Loucy (cell line): ENCODE results near the gene FMO4.

Experiments used
- H2AFZ ChIP-seq: fragments of 200-600 bp; sonication (generic); 2 replicates; pipeline ENCODE4 v1.6.0; 2016; ENCODE audit warnings: antibody characterized with exemption, mild to moderate bottlenecking, low read length, moderate library complexity
- H3F3A ChIP-seq: fragments of 200-600 bp; 2 replicates; pipeline ENCODE4 v1.6.0; 2016; ENCODE audit warnings: antibody characterized with exemption, low read depth, mild to moderate bottlenecking
- H3K27me3 ChIP-seq: fragments of 200-600 bp; sonication (generic); 2 replicates; pipeline ENCODE4 v1.6.1; 2014; ENCODE audit warnings: low read length, mild to moderate bottlenecking; ENCODE audit not compliant: insufficient read depth, poor library complexity, severe bottlenecking
- H3K36me3 ChIP-seq: fragments of 200-600 bp; sonication (generic); 2 replicates; pipeline ENCODE4 v1.6.1; 2016; ENCODE audit warnings: low read length; ENCODE audit not compliant: insufficient read depth
- H3K4me1 ChIP-seq: fragments of 200-600 bp; sonication (generic); 2 replicates; pipeline ENCODE4 v1.5.1; 2014; ENCODE audit warnings: low read length, mild to moderate bottlenecking; ENCODE audit not compliant: insufficient read depth, poor library complexity, severe bottlenecking
- H3K4me2 ChIP-seq: fragments of 200-600 bp; sonication (generic); 2 replicates; pipeline ENCODE4 v1.6.0; 2014; ENCODE audit warnings: antibody characterized with exemption, low read length, low read depth, mild to moderate bottlenecking; ENCODE audit not compliant: poor library complexity, severe bottlenecking
- H3K4me3 ChIP-seq: fragments of 200-600 bp; sonication (generic); 2 replicates; pipeline ENCODE4 v1.5.1; 2014; ENCODE audit warnings: low read length, mild to moderate bottlenecking, mixed read lengths; ENCODE audit not compliant: poor library complexity, severe bottlenecking
- H3K79me2 ChIP-seq: fragments of 200-600 bp; sonication (generic); 2 replicates; pipeline ENCODE4 v1.6.1; 2014; ENCODE audit warnings: low read length; ENCODE audit not compliant: insufficient read depth
- H3K9ac ChIP-seq: fragments of 200-600 bp; sonication (generic); 2 replicates; pipeline ENCODE4 v1.6.0; 2014; ENCODE audit warnings: mild to moderate bottlenecking, low read depth, low read length, moderate library complexity; ENCODE audit not compliant: poor library complexity, severe bottlenecking
- H3K9me2 ChIP-seq: fragments of 200-600 bp; sonication (generic); replicated peaks from 2 replicates; pipeline ENCODE4 v1.6.1; 2016; ENCODE audit warnings: low read depth, low read length, mixed read lengths
- H3K9me3 ChIP-seq: fragments of 200-600 bp; sonication (generic); 2 replicates; pipeline ENCODE4 v1.6.1; 2014; ENCODE audit warnings: mild to moderate bottlenecking, antibody characterized with exemption, low read length, low read depth; ENCODE audit not compliant: insufficient read depth
- H4K20me1 ChIP-seq: fragments of 200-600 bp; sonication (generic); 2 replicates; pipeline ENCODE4 v1.6.0; 2014; ENCODE audit warnings: antibody characterized with exemption, low read length, mild to moderate bottlenecking; ENCODE audit not compliant: insufficient read depth, poor library complexity, severe bottlenecking
- CTCF ChIP-seq: fragments of 200-600 bp; sonication (generic); conservative IDR thresholded peaks from 2 replicates; pipeline ENCODE4 v1.5.1; 2014; ENCODE audit warnings: mild to moderate bottlenecking, antibody characterized with exemption, low read length
- EZH2phosphoT487 ChIP-seq: fragments of 200-600 bp; IDR thresholded peaks from 2 replicates; pipeline ENCODE4 v1.6.1; 2018; ENCODE audit warnings: antibody characterized with exemption, mild to moderate bottlenecking, moderate library complexity, borderline replicate concordance

The FMO4 gene

GRCh38 chr1:171299342-171299741 is 14.6 kb upstream of the FMO4 start:
- Histone ChIP-seq H4K20me1 (no peaks in the 10 kb centered on the region), H3F3A (no peaks in the 10 kb centered on the region), H3K36me3 (no peaks in the 10 kb centered on the region), H3K9ac (no peak overlapping the region), H3K4me2 (no peak overlapping the region), H3K79me2 (no peaks in the 10 kb centered on the region), H3K27me3 (no peaks in the 10 kb centered on the region), H3K4me3 (no peak overlapping the region), H3K9me2 (no peaks in the 10 kb centered on the region), H2AFZ (no peak overlapping the region), H3K9me3 (peaks cover 17% of the 10 kb centered on the region), H3K4me1 (no peaks in the 10 kb centered on the region)
- TF ChIP-seq EZH2phosphoT487 (no peak), CTCF (no peak)

DNA sequence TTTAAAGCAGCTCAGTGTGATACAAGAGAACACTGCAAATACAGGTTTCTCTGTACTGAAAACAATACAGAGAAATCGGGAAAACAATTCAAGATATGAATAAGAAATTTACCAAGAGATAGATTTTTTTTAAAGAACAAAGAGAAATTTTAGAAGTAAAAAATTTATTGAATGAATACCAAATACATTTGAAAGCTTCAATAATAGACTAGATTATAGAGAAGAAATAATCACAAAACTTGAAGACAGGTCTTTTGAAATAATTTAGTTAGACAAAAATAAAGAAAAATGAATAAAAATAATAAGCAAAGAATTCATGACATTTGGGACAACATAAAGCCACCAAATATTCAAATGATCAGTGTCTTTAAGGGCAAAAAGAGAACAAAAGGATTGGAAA is 13.6 kb upstream of the FMO4 start:
- H3K9me3 ChIP-seq = peaks cover 17% of the 10 kb centered on the region
- no peak overlapping the region for H2AFZ ChIP-seq
- no peak for TF ChIP-seq EZH2phosphoT487
- no peak for TF ChIP-seq CTCF
- no peaks in the 10 kb centered on the region for H3K4me1 ChIP-seq
- H3K4me2 ChIP-seq = no peak overlapping the region
- H3K27me3 ChIP-seq = no peaks in the 10 kb centered on the region
- H3K9me2 ChIP-seq = no peaks in the 10 kb centered on the region
- no peaks in the 10 kb centered on the region for H3K79me2 ChIP-seq
- H4K20me1 ChIP-seq = no peaks in the 10 kb centered on the region
- no peak overlapping the region for H3K4me3 ChIP-seq
- H3K9ac ChIP-seq = no peak overlapping the region
- H3F3A ChIP-seq = no peaks in the 10 kb centered on the region
- H3K36me3 ChIP-seq = no peaks in the 10 kb centered on the region

GRCh38 chr1:171310661-171311087 is 3.3 kb upstream of the FMO4 start:
- no peaks in the 10 kb centered on the region for H3K9me2 ChIP-seq
- no peaks in the 10 kb centered on the region for H3K9me3 ChIP-seq
- H4K20me1 ChIP-seq = no peaks in the 10 kb centered on the region
- no peaks in the 10 kb centered on the region for H3F3A ChIP-seq
- H3K4me3 ChIP-seq = no peak overlapping the region
- H3K27me3 ChIP-seq = no peaks in the 10 kb centered on the region
- H3K9ac ChIP-seq = no peak overlapping the region
- TF ChIP-seq EZH2phosphoT487 = no peak
- peaks cover 10% of the 10 kb centered on the region for H3K4me1 ChIP-seq
- H3K36me3 ChIP-seq = no peaks in the 10 kb centered on the region
- H3K79me2 ChIP-seq = no peaks in the 10 kb centered on the region
- H3K4me2 ChIP-seq = no peak overlapping the region
- no peak overlapping the region for H2AFZ ChIP-seq

- Histone ChIP-seq H3K36me3 (no peaks in the 10 kb centered on the region), H3K9me3 (no peaks in the 10 kb centered on the region), H3F3A (no peaks in the 10 kb centered on the region), H4K20me1 (no peaks in the 10 kb centered on the region), H3K4me1 (peaks cover 10% of the 10 kb centered on the region), H3K9ac (no peak overlapping the region), H3K79me2 (no peaks in the 10 kb centered on the region), H3K9me2 (no peaks in the 10 kb centered on the region), H3K4me2 (no peak overlapping the region), H3K4me3 (no peak overlapping the region), H3K27me3 (no peaks in the 10 kb centered on the region), H2AFZ (no peak overlapping the region; the same call in 1 of the 2 replicates)
- no peak for TF ChIP-seq EZH2phosphoT487
- no peak for TF ChIP-seq CTCF
Measured at GRCh38 chr1:171311771-171312558, 2.0 kb upstream of the FMO4 start.
